Measurements from ENCODE around the gene MPZL2. TPM values are rescaled to one million over a fixed set of nuclear protein-coding genes. Genes with fewer than 3 reads are reported as not detected.
A peak's percentile ranks its signal among the peaks of the same experiment; 100 is the strongest.

MPZL2 gene
- total and polyA plus RNA-seq, 2 of the 13 experiments (the other 11 are each of a cell fraction or from before 2014, with no cell fraction given), result 27.9 to 53.7 TPM

- no peaks in the 10 kb centered on the region for H3K36me3 ChIP-seq (replicated peaks in 1 of 2; ENCODE audit: control insufficient read depth in 1 of 2, insufficient read depth in 2 of 2, low read length in 2 of 2)
- DNase-seq (ENCODE audit: low spot score) (peak; percentile 65), FAIRE-seq (no peak), ATAC-seq (no peak)
- CTCF ChIA-PET (ENCODE audit: low intra/inter-chr PET ratio, low total read pairs), result no interaction called here
- H3K9ac ChIP-seq (ENCODE audit: insufficient read depth, low read depth, low read length), result no peak overlapping the region
- in situ Hi-C loops (cut with HindIII; ENCODE audit: extremely low pct_ligation_motif_present, low pct_unique_long_range_greater_than_20kb), result no loop called here
- BruUV-seq (replicated peaks), result no TSS peak
- no peak overlapping the region for H3K4me2 ChIP-seq (ENCODE audit: low read depth, low read length)
- H3K27ac ChIP-seq (ENCODE audit: extremely low read length, insufficient read depth, low read length), result no peak overlapping the region
- no peaks in the 10 kb centered on the region for H4K20me1 ChIP-seq (ENCODE audit: insufficient read depth, low read length)
- POLR2A ChIA-PET, result no interaction called here
- H3K79me2 ChIP-seq (ENCODE audit: insufficient read depth, low read length), result no peaks in the 10 kb centered on the region
- intact Hi-C loops (cut with micrococcal nuclease; ENCODE audit: unreplicated experiment), result no loop called here
- H3K9me3 ChIP-seq (ENCODE audit: low read length), result no peaks in the 10 kb centered on the region
- no peaks in the 10 kb centered on the region for H3K27me3 ChIP-seq (ENCODE audit: control insufficient read depth in 1 of 2, insufficient read depth in 2 of 2, low read length in 2 of 2)
- H3K4me3 ChIP-seq (replicated peaks in 1 of 3; ENCODE audit: insufficient read depth in 1 of 3, low read depth in 2 of 3, low read length in 3 of 3), result no peak overlapping the region
- peaks cover 42% of the 10 kb centered on the region for H3K4me1 ChIP-seq (ENCODE audit: insufficient read depth, low read length)
- H2AFZ ChIP-seq (ENCODE audit: low read length), result no peak overlapping the region
- TF ChIP-seq SOX5 (CRISPR knock-in tag; IDR thresholded peaks at IDR 0.05; ENCODE audit: borderline replicate concordance) (peak; percentile 66; the same call in 1 of the 2 replicates), SOX13 (IDR thresholded peaks at IDR 0.05) (no peak; the same call in 1 of the 2 replicates), SOX13 (CRISPR knock-in tag; conservative IDR thresholded peaks at IDR 0.05 in 1 of 2, IDR thresholded peaks at IDR 0.05 in 1 of 2) (peak in 1 of 2 experiments; percentile 91; a peak in 2 of 4 replicates), SOX6 (IDR thresholded peaks at IDR 0.05) (no peak), SOX6 (CRISPR knock-in tag; IDR thresholded peaks at IDR 0.05) (peak; percentile 67), ZBTB40 (IDR thresholded peaks at IDR 0.05) (no peak), ZBTB40 (CRISPR knock-in tag; IDR thresholded peaks at IDR 0.05) (no peak), ZNF678 (CRISPR knock-in tag; IDR thresholded peaks at IDR 0.05) (peak; percentile 86; the same call in 1 of the 2 replicates), FOXA1 (IDR thresholded peaks at IDR 0.05) (no peak), FOXA1 (CRISPR knock-in tag; IDR thresholded peaks at IDR 0.05) (no peak), HNF4G (IDR thresholded peaks at IDR 0.05; ENCODE audit: borderline replicate concordance, low read depth, low read length) (no peak), HNF4G (CRISPR knock-in tag; IDR thresholded peaks at IDR 0.05; ENCODE audit: borderline replicate concordance, low read depth) (no peak)
- TF ChIP-seq, protein P1, sequence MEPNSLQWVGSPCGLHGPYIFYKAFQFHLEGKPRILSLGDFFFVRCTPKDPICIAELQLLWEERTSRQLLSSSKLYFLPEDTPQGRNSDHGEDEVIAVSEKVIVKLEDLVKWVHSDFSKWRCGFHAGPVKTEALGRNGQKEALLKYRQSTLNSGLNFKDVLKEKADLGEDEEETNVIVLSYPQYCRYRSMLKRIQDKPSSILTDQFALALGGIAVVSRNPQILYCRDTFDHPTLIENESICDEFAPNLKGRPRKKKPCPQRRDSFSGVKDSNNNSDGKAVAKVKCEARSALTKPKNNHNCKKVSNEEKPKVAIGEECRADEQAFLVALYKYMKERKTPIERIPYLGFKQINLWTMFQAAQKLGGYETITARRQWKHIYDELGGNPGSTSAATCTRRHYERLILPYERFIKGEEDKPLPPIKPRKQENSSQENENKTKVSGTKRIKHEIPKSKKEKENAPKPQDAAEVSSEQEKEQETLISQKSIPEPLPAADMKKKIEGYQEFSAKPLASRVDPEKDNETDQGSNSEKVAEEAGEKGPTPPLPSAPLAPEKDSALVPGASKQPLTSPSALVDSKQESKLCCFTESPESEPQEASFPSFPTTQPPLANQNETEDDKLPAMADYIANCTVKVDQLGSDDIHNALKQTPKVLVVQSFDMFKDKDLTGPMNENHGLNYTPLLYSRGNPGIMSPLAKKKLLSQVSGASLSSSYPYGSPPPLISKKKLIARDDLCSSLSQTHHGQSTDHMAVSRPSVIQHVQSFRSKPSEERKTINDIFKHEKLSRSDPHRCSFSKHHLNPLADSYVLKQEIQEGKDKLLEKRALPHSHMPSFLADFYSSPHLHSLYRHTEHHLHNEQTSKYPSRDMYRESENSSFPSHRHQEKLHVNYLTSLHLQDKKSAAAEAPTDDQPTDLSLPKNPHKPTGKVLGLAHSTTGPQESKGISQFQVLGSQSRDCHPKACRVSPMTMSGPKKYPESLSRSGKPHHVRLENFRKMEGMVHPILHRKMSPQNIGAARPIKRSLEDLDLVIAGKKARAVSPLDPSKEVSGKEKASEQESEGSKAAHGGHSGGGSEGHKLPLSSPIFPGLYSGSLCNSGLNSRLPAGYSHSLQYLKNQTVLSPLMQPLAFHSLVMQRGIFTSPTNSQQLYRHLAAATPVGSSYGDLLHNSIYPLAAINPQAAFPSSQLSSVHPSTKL (CRISPR knock-in tag; IDR thresholded peaks at IDR 0.05), result peak; percentile 34; the same call in 1 of the 2 replicates
Measured at GRCh38 chr11:118219244-118219643, 44.9 kb downstream of the MPZL2 start.
